Measurements from ENCODE around the gene RMI2. TPM values are rescaled to one million over a fixed set of nuclear protein-coding genes. Genes with fewer than 3 reads are reported as not detected.

The RMI2 gene
- total RNA-seq (ENCODE audit: low replicate concordance), result 0.94 and 2.6 TPM in 2 replicates

GRCh38 chr16:11345040-11345862 is at the start of gene RMI2:
Gene RMI2 (plus strand): TSS chr16:11345459. CDS start chr16:11345472, 13 bp downstream.

Other genes with a start within 250 kb of the RMI2 start
- gene SOCS1, start 89.3 kb upstream of the RMI2 start, total RNA-seq (ENCODE audit: low replicate concordance), result 0.70 and 1.1 TPM in 2 replicates
- gene TNP2, start 76.1 kb upstream of the RMI2 start, total RNA-seq (ENCODE audit: low replicate concordance), result not detected in 2 replicates
- not detected in 2 replicates for gene PRM3, start 71.8 kb upstream of the RMI2 start, total RNA-seq (ENCODE audit: low replicate concordance)
- gene PRM2, start 69.0 kb upstream of the RMI2 start, total RNA-seq (ENCODE audit: low replicate concordance), result not detected in 2 replicates
- not detected in 2 replicates for gene PRM1, start 64.1 kb upstream of the RMI2 start, total RNA-seq (ENCODE audit: low replicate concordance)
- 28.8 and 94.8 TPM in 2 replicates for gene LITAF, start 241.5 kb downstream of the RMI2 start, total RNA-seq (ENCODE audit: low replicate concordance)

All from smooth muscle cell of the coronary artery (primary cell).